ENCODE results near the gene USP36.

DNA sequence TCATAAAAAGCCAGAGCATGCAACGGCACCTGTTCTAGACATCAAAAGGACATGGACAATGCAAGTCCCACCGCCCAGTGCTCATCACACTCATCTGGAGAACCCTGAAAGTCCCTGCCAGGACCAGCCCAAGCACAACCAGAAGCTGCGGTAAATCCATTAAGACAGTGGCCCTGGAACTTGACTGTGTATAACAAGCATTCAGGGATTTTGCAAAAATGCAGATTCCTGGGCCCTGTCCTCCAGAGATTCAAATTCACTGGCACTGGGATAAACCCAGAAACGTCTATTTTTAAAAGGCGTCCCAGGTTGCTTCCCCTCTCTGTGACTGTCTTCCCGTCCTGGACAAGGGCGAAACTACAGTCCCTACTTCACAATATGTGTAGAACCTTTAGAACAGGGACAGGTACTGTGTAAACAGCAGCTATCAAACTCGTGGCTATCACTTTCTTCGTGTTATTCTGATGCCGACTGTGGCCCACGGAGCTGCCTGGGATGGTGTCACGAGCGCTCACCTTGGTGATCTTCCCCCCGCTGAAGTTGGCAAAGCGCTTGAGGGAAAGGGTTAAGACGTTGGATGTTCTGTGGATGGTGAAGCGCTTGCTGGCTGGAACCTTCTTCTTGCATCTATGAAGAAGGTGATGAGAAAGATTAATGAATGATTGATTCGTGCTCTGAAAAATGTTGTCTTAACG is 22.3 kb downstream of the USP36 start:
- TF ChIP-seq, protein P1, sequence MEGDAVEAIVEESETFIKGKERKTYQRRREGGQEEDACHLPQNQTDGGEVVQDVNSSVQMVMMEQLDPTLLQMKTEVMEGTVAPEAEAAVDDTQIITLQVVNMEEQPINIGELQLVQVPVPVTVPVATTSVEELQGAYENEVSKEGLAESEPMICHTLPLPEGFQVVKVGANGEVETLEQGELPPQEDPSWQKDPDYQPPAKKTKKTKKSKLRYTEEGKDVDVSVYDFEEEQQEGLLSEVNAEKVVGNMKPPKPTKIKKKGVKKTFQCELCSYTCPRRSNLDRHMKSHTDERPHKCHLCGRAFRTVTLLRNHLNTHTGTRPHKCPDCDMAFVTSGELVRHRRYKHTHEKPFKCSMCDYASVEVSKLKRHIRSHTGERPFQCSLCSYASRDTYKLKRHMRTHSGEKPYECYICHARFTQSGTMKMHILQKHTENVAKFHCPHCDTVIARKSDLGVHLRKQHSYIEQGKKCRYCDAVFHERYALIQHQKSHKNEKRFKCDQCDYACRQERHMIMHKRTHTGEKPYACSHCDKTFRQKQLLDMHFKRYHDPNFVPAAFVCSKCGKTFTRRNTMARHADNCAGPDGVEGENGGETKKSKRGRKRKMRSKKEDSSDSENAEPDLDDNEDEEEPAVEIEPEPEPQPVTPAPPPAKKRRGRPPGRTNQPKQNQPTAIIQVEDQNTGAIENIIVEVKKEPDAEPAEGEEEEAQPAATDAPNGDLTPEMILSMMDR (conservative IDR thresholded peaks at IDR 0.05; ENCODE audit: low read length), result no peak
- TF ChIP-seq EZH2phosphoT487 (IDR thresholded peaks at IDR 0.05; ENCODE audit: borderline replicate concordance), result no peak

All from Loucy (cell line).